CD4-positive, alpha-beta T cell treated with Interleukin-12 subunit alpha and Interleukin-12 subunit beta, for 1 hour (primary cell): Measurements from ENCODE around the gene CST6.

ENCODE experiments used
- DNase-seq: peaks from one replicate; pipeline ENCODE4 v3.0.0-alpha.2; 2020

CST6 gene, protein sequence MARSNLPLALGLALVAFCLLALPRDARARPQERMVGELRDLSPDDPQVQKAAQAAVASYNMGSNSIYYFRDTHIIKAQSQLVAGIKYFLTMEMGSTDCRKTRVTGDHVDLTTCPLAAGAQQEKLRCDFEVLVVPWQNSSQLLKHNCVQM

DNA sequence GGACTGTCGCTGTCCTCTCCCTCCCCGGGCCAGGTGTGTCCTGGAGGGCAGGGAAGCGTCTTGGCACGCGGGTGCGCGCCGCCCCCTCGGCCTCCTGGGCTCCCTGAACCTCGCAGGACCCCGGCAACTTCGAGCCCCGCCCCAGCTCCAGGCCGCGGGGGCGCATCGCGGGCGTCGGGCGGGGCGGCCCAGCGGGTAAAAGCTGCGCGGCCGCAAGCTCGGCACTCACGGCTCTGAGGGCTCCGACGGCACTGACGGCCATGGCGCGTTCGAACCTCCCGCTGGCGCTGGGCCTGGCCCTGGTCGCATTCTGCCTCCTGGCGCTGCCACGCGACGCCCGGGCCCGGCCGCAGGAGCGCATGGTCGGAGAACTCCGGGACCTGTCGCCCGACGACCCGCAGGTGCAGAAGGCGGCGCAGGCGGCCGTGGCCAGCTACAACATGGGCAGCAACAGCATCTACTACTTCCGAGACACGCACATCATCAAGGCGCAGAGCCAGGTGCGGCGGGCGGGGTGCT is at the start of gene CST6:
Gene CST6, plus strand, starts transcription at position 224 of the 519 bp plus-strand sequence. Its CDS starts 37 bp downstream, at position 261.
- no peak for DNase-seq

DNA sequence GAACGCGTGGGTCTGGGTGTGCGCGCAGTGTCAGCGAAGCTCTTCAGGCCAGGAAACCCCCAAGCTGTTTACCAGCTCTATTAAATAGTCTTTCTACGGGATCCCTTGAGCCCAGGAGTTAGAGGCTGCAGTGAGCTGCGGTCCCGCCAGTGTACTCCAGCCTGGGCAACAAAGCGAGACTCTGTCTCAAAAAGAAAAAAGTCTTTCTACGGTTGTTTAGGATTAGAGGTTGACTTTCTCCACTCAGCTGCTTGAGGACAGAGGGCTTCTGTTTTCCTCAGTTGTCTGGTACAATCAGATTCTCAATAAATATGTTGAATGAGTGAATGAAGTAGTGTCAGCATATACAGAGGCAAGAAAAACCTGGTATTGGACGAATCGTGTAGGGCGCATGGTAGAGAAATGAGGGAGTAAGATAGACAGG is 49.7 kb upstream of the CST6 start:
- DNase-seq = no peak

DNA sequence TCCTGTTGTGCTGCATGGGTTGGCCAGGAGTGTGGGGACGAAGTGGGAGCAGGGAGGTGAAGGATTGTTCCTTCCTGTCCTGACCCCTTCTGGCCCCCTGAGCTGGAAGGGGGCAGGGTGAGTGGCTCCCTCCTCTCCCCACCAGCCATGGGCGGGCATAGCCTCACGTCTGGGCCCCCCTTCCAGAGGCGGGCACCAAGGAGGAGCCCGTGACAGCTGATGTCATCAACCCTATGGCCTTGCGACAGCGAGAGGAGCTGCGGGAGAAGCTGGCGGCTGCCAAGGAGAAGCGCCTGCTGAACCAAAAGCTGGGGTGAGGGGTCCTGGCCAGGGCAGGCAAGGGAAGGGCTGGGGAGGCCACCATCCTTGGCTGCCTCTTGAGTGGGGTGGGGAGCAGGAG is 46.9 kb upstream of the CST6 start:
- no peak for DNase-seq

DNA sequence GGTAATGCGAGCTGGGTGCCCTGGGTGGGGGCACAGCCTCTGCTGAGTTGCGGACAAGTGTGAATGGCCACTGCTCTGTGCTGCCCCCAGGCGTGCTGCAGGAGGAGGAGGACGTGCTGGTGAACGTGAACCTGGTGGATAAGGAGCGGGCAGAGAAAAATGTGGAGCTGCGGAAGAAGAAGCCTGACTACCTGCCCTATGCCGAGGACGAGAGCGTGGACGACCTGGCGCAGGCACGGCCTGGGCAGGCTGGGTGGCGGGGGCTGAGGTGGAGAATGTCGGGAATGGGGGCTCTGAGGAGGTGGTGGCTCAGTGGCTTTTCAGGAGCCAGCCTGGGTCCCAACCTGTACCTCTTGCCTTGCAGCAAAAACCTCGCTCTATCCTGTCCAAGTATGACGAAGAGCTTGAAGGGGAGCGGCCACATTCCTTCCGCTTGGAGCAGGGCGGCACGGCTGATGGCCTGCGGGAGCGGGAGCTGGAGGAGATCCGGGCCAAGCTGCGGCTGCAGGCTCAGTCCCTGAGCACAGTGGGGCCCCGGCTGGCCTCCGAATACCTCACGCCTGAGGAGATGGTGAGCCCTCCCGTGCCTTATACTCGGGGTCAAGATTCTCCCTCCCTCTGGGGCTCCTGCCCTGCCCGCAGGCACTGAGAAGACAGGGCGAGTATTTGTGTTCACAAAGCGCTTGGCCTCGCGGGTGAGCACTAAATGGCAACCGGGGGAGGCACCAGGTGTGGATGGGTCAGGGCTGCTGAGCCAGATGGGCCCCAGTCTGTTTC is 45.6 kb upstream of the CST6 start:
- no peak for DNase-seq

DNA sequence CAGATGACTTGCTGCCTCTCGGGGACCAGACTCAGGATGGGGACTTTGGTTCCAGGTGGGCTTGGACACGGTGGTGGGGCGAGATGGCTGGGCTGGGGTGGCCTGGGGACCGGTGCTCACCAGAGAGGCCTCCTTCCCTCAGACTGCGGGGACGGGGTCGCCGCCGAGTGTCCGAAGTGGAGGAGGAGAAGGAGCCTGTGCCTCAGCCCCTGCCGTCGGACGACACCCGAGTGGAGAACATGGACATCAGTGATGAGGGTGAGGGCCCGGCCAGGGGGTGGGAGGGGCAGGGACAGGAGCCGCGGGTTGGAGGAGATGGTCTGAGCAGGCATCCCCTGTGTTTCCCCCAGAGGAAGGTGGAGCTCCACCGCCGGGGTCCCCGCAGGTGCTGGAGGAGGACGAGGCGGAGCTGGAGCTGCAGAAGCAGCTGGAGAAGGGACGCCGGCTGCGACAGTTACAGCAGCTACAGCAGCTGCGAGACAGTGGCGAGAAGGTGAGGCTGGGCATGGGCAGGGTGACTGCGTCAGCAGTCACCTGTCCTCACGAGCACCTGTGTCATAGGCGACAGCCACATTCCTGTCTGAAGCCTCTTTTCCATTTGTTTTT is 44.4 kb upstream of the CST6 start:
- no peak for DNase-seq

DNA sequence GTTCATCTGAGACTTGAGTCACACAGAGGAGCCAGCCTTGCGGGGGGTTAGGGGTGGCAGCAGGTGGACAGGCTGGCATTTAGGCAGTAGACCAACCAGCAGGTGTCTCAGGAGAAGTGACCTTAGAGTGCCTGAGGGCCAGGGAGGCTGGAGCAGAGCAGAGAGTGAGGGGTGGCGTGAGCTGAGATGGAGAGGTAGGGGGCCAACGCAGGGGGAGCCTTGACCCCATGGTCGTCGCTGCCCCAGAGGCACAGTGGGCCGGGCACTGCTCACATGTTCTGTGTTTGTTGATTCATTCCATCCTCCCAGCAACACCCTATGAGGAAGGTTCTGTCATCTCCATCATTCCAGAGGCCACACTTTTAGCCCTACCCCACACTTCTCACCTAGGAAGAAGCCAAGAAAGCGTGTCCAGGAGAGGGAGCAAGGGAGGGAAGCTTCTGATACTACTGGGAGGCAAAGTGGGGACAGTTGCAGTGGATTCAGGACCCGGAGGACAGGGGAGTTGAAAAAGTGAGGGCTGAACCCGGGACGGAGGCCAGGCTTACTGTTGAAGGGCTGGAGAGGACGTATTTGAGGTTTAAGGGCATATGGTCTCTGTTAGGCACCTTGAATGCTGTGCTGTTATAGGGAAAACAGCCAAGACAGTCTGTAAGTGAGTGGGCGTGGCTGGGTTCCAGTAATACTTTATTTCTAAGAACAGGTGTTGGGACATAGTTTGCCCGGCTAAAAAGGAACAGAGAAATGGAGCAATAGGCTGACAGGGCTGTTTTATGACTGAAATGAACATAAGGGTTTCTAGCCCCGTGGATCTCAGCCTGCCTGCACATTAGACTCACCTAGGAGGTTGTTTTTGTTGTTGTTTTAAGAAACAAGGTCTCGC is 43.0 kb upstream of the CST6 start:
- DNase-seq = no peak

DNA sequence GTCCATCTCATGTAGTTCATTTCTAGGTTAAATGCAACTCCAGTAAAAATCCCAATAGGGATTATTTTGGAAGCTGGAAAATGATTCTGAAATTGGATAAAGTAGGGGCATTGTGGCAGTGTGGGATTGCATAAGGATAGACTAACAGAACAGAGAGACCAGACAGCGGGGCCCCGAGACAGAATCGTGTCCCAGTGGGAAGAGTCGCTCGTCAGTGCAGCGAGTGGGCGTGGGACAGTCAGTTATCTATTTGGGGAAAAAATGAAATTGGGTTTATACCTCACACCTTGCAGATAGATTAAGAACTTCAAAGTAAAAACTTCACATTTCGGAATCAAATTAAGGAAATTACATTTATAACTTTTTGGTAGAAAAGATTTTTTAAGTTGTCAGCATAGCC is 39.7 kb upstream of the CST6 start:
- no peak for DNase-seq

DNA sequence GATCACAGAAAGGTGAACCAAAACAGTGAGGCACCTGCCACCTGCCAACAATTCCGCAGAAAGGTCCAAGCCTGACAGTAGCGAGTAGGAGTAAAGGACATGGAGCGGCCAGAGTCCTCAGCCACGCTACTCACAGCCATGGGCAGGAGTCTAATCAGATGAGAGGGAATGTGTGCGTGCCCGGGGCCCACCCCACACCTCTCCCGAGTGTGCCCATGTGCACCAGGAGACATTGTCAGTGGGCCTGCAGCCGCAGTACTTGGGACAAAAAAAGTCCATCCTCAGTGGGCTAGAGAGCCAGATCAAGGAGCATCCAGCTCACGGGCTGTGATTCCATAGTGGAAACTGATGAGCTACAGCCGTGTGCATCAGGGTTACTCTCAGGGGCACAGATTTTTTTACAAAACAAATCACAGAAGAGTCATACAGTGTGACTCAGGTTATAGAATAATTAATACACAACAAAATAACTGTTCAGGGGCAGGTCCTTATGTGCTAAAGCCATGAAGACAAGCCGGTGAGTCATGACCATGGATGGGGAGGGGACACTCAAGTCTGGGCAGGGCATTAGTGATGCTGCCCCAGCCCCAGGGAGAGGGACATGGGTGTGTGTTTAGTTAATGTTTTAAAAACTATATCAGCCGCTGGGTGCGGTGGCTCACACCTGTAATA is 38.2 kb upstream of the CST6 start:
- no peak for DNase-seq

DNA sequence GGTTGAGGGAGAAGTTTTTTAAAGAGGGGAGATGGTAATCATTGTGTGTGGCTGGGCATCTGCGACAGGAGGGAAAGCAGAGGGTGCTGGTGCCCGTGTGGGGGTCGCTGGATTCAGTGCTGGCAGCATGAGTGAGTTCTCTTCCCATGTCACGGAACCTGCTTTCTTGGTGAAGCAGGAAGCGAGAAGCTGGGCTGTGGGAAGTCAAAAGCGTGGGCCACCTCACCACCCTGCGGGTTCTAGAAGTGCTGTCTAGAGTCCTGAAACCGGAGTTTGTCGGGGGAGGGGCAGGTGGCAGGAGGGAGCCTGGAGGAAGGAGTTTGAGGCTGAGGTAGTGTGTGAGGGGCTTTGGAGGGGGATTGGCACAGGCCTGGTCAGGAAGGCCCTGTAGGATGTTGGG is 36.0 kb upstream of the CST6 start:
- DNase-seq = no peak

DNA sequence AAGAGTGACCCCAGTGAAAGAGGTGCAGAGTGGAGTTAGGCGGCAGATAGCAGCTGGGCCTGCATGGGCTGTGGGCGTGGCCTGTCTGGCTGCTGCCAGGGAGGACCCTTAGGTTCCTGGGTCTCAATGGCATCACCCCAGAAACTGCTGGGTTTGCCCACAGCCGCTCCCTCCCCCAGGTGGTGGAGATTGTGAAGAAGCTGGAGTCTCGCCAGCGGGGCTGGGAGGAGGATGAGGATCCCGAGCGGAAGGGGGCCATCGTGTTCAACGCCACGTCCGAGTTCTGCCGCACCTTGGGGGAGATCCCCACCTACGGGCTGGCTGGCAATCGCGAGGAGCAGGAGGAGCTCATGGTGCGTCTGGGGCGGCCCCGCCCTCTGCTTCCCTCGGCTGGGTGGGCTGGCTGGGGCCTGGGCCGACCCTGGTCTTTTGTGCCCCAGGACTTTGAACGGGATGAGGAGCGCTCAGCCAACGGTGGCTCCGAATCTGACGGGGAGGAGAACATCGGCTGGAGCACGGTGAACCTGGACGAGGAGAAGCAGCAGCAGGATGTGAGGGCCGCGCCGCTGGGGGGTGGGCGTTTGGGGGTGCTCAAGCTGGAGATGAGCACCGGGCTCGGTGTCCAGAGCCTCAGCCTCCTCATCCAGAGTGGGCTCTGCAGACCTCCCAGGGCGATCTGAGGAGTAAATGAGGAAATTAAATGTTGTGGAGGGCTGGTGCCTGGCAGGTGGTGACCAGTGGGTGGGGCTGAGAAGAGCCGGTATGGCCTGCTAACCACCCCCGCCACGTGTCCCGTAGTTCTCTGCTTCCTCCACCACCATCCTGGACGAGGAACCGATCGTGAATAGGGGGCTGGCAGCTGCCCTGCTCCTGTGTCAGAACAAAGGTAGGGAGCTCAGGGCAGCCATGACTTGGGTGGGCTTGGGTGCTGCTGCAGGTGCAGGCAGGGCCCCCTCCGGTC is 35.3 kb upstream of the CST6 start:
- no peak for DNase-seq

DNA sequence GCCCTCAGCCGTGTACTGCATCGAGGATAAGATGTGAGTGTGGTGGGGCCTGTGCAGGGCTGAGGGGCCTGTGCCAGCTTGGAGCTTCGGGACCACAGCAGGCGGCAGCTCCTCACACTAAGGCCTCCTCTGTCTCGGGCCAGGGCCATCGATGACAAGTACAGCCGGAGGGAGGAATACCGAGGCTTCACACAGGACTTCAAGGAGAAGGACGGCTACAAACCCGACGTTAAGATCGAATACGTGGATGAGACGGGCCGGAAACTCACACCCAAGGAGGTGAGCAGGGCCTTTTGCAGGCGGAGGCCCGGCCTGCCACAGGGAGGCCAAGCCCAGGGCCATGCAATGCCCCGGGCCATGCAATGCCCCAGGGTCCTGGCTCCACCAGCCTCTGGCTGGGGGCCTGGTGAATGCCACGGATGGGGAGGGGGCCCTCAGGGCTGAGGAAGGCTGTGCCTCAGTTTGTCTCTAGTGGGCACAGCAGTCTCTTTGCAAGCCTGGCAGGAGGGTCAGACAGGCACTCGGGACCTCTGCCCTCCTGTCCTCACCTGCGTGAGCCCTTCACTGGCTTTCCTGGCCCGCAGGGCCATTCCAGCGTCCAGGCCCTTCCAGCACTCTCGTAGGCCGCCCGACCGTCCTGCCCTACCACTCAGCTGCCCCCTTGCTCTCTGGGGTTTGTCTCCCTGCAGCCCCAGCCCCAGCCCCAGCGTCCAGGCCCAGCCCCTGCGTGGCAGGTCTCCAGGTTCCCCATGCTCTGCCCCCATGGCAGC is 34.0 kb upstream of the CST6 start:
- DNase-seq = no peak

DNA sequence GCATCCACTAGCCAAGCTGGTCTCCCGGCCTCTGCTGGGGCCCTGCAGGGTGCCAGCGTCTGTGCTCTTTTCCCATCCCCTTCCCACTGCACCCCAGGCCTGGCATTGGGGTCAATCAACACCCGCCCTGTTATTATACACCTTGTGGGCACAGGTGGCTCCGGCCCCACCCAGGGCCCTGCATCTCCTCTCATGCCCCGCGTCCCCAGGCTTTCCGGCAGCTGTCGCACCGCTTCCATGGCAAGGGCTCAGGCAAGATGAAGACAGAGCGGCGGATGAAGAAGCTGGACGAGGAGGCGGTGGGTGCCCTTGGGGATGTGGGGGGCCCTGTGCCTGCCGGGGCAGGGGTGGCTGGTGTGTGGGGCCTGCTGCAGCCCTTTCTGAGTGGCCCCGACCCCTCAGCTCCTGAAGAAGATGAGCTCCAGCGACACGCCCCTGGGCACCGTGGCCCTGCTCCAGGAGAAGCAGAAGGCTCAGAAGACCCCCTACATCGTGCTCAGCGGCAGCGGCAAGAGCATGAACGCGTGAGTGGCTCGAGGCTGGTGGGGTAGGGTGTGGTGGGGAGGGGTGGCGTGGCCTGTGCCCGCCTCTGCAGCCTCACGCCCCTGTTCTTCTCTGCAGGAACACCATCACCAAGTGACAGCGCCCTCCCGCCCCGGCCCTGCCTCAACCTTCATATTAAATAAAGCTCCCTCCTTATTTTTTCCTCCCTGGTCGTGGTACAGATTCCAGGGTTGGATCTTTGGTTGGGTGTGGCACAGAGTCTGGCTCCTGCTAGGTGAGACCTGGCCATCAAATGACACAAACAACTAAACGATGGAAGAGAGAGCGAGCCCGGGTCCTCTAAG is 33.2 kb upstream of the CST6 start:
- DNase-seq = no peak

DNA sequence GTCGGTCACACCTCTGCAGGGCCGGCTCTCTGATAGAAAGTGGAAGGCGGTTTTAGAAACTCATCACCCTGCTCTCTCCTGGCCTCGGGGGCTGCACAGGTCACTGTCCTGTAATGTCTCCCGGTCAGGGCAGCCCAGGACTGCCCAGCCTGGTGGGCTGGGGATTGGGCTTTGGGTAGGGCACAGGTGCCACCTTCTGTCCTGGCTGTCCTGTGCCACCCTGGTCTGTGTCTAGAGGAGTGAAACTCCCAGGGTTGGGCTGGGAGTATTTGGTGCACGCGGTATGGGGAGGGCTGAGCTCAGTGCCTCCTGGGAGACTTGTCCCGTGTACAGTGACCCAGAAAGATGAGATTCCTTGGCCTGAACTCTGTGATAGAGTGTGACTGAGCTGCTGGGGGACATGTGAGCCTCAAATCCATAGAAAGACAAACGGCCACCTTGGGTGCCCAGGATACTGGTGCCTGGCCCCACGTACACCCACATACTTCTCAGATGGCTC is 32.5 kb upstream of the CST6 start:
- DNase-seq = no peak

DNA sequence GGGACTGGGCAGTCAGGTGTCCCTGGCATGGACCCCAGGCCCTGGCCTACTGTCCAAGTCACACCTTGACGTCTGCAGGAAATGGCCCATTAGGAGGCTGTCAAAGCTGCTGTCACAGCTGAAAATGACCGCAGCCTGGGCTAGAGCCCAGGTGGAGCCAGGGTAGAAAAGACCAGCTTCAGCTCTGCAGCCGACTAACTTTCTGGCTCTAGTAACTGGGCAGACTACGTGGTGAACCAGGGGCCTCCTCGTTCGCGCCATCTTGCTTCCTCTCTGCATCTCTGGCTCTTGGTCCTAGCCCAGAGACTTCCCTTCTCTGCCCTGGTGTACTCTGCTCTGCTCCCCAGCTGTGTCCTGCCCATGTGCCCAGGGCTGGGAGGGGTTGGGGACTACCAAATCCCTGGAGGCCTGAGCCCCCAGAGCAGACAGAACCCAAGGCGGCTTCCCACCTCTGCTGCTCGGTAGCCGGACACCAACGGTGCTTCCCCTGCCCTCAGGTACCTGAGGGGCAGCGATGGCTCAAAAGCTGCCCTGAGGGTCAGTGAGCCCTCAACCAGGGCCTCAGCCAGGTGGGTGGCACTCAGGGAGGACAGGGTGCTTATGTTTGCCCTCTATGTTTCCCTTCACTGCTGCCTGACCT is 30.6 kb upstream of the CST6 start:
- DNase-seq = no peak

DNA sequence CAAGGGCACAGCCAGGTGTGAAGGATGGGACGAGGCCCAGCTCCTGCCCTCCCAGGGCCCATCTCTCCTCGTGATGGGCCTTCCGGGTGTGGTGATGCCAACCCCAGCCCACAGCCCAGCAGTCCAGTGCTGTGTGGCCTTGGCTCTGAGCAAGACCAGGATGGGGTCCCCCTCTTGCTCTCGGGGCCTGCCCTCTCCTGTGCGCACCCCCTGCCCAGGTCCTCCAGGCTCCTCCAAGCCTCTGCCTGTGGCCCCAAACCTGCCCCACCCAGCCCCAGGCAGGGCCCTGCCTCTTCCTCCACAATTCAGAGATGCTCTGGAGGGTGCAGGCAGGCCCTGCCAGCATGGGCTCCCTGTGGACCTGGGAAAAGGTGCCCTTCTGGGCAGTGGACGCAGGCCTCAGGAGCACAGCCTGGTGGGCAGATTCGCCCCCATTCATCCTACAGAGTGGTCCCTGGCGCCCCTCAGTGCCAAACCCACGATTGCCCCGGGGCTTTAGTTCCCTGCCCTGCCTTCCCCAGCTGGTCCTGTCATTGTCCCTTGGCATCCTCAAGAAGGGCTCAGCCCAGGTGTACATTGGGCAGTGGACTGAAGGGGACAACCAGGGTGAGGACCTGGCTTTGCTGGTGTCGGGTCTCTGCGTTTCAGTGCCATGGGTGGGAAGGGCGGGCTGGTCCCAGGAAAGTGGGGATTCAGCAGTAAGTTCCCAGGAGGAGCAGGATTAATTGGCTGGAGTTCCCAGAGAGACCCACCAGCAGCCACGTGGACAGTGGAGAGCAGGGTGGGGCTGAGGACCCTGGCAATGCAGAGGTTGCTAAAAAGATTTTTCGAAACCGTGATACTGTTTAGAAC is 29.6 kb upstream of the CST6 start:
- no peak for DNase-seq

DNA sequence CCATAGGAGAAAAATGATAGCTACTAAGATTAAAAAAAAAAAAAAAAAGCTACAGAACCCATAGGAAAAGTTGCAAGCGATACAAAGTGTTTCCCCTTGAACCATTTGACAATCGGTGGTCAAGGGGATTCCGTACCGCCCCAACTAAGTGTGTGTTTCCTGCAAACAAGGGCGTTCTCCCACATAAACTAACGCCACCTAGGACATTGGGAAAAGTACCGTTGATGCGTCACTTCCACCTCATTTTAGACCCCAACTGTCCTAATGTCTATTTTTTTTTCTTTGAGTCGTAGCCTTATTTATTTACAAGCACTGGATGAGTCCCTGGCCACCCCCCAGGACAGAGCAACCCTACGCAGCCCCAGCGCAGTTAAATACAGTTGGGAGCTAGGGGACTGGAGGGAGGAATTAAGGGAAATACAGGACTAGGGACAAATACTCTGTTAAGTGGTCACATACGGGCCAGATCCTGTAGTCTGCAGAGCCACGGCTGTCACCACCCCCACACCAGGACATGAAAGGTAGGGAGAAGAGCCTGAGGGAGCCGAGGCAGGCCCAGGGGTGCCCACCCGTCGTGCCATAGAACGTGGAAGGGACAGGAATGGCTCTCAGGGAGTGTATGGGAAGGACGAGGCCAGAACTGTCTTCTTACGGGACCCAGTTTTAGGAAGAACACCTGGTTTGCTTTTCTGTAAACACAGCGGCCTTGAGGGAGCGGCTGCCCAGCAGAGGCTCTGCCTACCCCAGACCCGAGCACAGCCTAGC is 28.8 kb upstream of the CST6 start:
- no peak for DNase-seq

DNA sequence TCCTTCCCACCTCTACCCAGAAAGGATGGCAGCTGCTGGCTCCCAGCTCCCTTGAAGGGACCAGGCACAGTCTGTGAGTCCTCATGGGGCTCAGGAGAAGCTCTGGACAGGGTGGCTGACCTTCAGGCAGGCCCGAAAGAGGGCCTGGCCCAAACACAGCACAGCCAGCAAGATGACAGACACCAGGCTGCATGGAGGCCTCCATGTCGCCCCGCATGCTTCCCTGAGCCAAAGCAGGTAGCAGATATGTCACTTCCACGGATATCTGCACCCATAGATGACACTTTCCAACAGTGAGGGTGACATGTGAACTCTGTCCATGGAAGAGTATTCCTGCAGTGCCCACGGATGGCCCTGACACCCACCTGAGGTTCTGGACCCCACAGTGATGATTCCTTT is 28.2 kb upstream of the CST6 start:
- no peak for DNase-seq
